GM23248 (cell line): Measurements from ENCODE around the gene EZH2. TPM values are rescaled to one million over a fixed set of nuclear protein-coding genes. Genes with fewer than 3 reads are reported as not detected.

Source experiments
- DNase-seq: peaks from one replicate; pipeline ENCODE4 v3.0.0-alpha.2; 2015
- H2AFZ ChIP-seq: fragments of 200-600 bp; sonication (generic); 2 replicates; pipeline ENCODE4 v1.6.1; 2016; ENCODE audit warnings: antibody characterized with exemption
- H3F3A ChIP-seq: fragments of 200-600 bp; sonication (generic); 2 replicates; pipeline ENCODE4 v1.6.1; 2016; ENCODE audit warnings: mild to moderate bottlenecking, antibody characterized with exemption, mixed run types; ENCODE audit not compliant: insufficient read depth
- H3K27ac ChIP-seq: fragments of 200-600 bp; sonication (generic); 2 replicates; pipeline ENCODE4 v1.5.1; 2016; ENCODE audit warnings: mild to moderate bottlenecking
- H3K27me3 ChIP-seq: fragments of 200-600 bp; sonication (generic); replicated peaks from 2 replicates; pipeline ENCODE4 v1.6.1; 2016; ENCODE audit warnings: mild to moderate bottlenecking; ENCODE audit not compliant: insufficient read depth
- H3K36me3 ChIP-seq: fragments of 200-600 bp; sonication (generic); 2 replicates; pipeline ENCODE4 v1.6.1; 2016; ENCODE audit warnings: low read depth, mild to moderate bottlenecking
- H3K4me1 ChIP-seq: fragments of 200-600 bp; sonication (generic); 2 replicates; pipeline ENCODE4 v1.6.1; 2016; ENCODE audit warnings: mild to moderate bottlenecking; ENCODE audit not compliant: insufficient read depth
- H3K4me2 ChIP-seq: fragments of 200-600 bp; sonication (generic); one replicate; pipeline ENCODE4 v1.6.1; 2016; ENCODE audit warnings: mild to moderate bottlenecking; ENCODE audit not compliant: unreplicated experiment
- H3K4me3 ChIP-seq: fragments of 200-600 bp; sonication (generic); 2 replicates; pipeline ENCODE4 v1.5.1; 2016; ENCODE audit warnings: mild to moderate bottlenecking
- H3K79me2 ChIP-seq: fragments of 200-600 bp; sonication (generic); 2 replicates; pipeline ENCODE4 v1.6.1; 2016; ENCODE audit warnings: mild to moderate bottlenecking; ENCODE audit not compliant: insufficient read depth
- H3K9ac ChIP-seq: fragments of 200-600 bp; sonication (generic); 2 replicates; pipeline ENCODE4 v1.6.1; 2016; ENCODE audit warnings: mild to moderate bottlenecking
- H3K9me2 ChIP-seq: fragments of 200-600 bp; sonication (generic); 2 replicates; pipeline ENCODE4 v1.6.1; 2016; ENCODE audit warnings: mixed run types, mild to moderate bottlenecking, moderate library complexity; ENCODE audit not compliant: insufficient read depth
- H3K9me3 ChIP-seq: fragments of 200-600 bp; sonication (generic); one replicate; pipeline ENCODE4 v1.6.1; 2017; ENCODE audit warnings: low read depth
- H4K20me1 ChIP-seq: fragments of 200-600 bp; sonication (generic); 2 replicates; pipeline ENCODE4 v1.6.0; 2016; ENCODE audit not compliant: insufficient read depth
- EZH2 ChIP-seq: fragments of 200-600 bp; sonication (generic); IDR thresholded peaks from 2 replicates; pipeline ENCODE4 v1.6.1; 2018; ENCODE audit warnings: antibody characterized with exemption, mild to moderate bottlenecking; ENCODE audit not compliant: insufficient read depth, poor library complexity, severe bottlenecking
- EZH2phosphoT487 ChIP-seq: fragments of 200-600 bp; sonication (generic); IDR thresholded peaks from 2 replicates; pipeline ENCODE4 v1.6.1; 2018; ENCODE audit warnings: antibody characterized with exemption, moderate library complexity, mild to moderate bottlenecking, low read depth; ENCODE audit not compliant: insufficient read depth
- WGBS, 2 experiments: methylation state at CpG; one replicate each; pipeline ENCODE4 v1.1.6; 2015 to 2017; ENCODE audit warnings: low lambda C conversion rate in 2 of 2, low coverage in 1 of 2; ENCODE audit errors: missing lambda C conversion rate in 2 of 2; 5-methylcytosine and 5-hydroxymethylcytosine counted together
- in situ Hi-C: fragments of 300-500 bp; cut with MboI; formaldehyde crosslinking; loops from 2 replicates; pipeline ENCODE4 v1.15.0; 2020
- polyA plus RNA-seq: library from polyadenylated mRNA; unstranded; fragments of >200 nt; fragmentation: Nextera tagmentation; extraction: Ambion mirVana; gene quantifications from 2 replicates; pipeline ENCODE4 v1.2.1, GENCODE V29; 2016
- total RNA-seq: library from RNA; depleted of rRNA; stranded (reverse); fragments of >200 nt; shearing (Covaris generic); gene quantifications from 2 replicates; pipeline ENCODE4 v1.2.3, GENCODE V29; 2014

EZH2 gene
- total and polyA plus RNA-seq, 2 experiments from 2014 or later: 7.6 to 9.6 TPM

- Histone ChIP-seq H3K27ac (no peak overlapping the region), H4K20me1 (no peaks in the 10 kb centered on the region), H3K27me3 (no peaks in the 10 kb centered on the region), H3K4me2 (no peak overlapping the region), H2AFZ (no peak overlapping the region), H3K9me3 (no peaks in the 10 kb centered on the region), H3K9ac (no peak overlapping the region), H3K9me2 (no peaks in the 10 kb centered on the region), H3K4me1 (no peaks in the 10 kb centered on the region), H3K36me3 (peaks cover 8% of the 10 kb centered on the region; the same call in 1 of the 2 replicates), H3F3A (no peaks in the 10 kb centered on the region; the same call in 1 of the 2 replicates), H3K4me3 (no peak overlapping the region), H3K79me2 (no peaks in the 10 kb centered on the region)
- DNase-seq: no peak
- in situ Hi-C loops: no loop called here
- no peak for TF ChIP-seq EZH2
- TF ChIP-seq EZH2phosphoT487: no peak
- 48 to 57% methylated on average over 4 of the region's 4 CpGs for WGBS, 2 experiments
Measured at GRCh38 chr7:148807436-148807835, 76.7 kb downstream of the EZH2 start.

- Histone ChIP-seq H3K4me3 (no peak overlapping the region), H2AFZ (no peak overlapping the region), H3K36me3 (peaks cover 11% of the 10 kb centered on the region; the same call in 1 of the 2 replicates), H3K4me2 (no peak overlapping the region), H4K20me1 (no peaks in the 10 kb centered on the region), H3K27me3 (no peaks in the 10 kb centered on the region), H3K79me2 (no peaks in the 10 kb centered on the region), H3K9me3 (no peaks in the 10 kb centered on the region), H3K27ac (no peak overlapping the region), H3F3A (no peaks in the 10 kb centered on the region; the same call in 1 of the 2 replicates), H3K9ac (no peak overlapping the region), H3K9me2 (no peaks in the 10 kb centered on the region), H3K4me1 (no peaks in the 10 kb centered on the region)
- WGBS, 2 experiments: 75 to 78% methylated on average over 7 of the region's 7 CpGs
- in situ Hi-C loops: no loop called here
- TF ChIP-seq EZH2phosphoT487: no peak
- no peak for DNase-seq
Measured at GRCh38 chr7:148806187-148806586, 77.9 kb downstream of the EZH2 start.

- Histone ChIP-seq H3K9me2 (no peaks in the 10 kb centered on the region), H3K9me3 (no peaks in the 10 kb centered on the region), H3K27ac (no peak overlapping the region), H3K9ac (no peak overlapping the region), H3K4me1 (no peaks in the 10 kb centered on the region), H3K4me3 (no peak overlapping the region), H3F3A (no peaks in the 10 kb centered on the region; the same call in 1 of the 2 replicates), H3K4me2 (no peak overlapping the region), H3K36me3 (peaks cover 24% of the 10 kb centered on the region; the same call in 1 of the 2 replicates), H2AFZ (no peak overlapping the region), H3K79me2 (no peaks in the 10 kb centered on the region), H4K20me1 (no peaks in the 10 kb centered on the region), H3K27me3 (no peaks in the 10 kb centered on the region)
- no peak for TF ChIP-seq EZH2phosphoT487
- no peak for TF ChIP-seq EZH2
- in situ Hi-C loops: no loop called here
- WGBS, 2 experiments: 83 to 84% methylated on average over 10 of the region's 10 CpGs
- DNase-seq: no peak
Measured at GRCh38 chr7:148804343-148805235, 79.5 kb downstream of the EZH2 start.

- Histone ChIP-seq H3K27me3 (no peaks in the 10 kb centered on the region), H3K9ac (no peak overlapping the region), H3K79me2 (no peaks in the 10 kb centered on the region), H3K27ac (no peak overlapping the region), H4K20me1 (no peaks in the 10 kb centered on the region), H2AFZ (no peak overlapping the region), H3K9me3 (no peaks in the 10 kb centered on the region), H3K9me2 (no peaks in the 10 kb centered on the region), H3K36me3 (peaks cover 32% of the 10 kb centered on the region), H3K4me2 (no peak overlapping the region), H3K4me1 (no peaks in the 10 kb centered on the region), H3K4me3 (no peak overlapping the region), H3F3A (no peaks in the 10 kb centered on the region)
- in situ Hi-C loops: no loop called here
- DNase-seq: no peak
- 92 to 95% methylated on average over 5 of the region's 5 CpGs for WGBS, 2 experiments
- no peak for TF ChIP-seq EZH2
- no peak for TF ChIP-seq EZH2phosphoT487
Measured at GRCh38 chr7:148803094-148803493, 81.0 kb downstream of the EZH2 start.
